K562 (cell line): ENCODE data around the gene PLPPR1.

Experiments used
- ZFP1 ChIP-seq: fragments of 450-650 bp; formaldehyde crosslinking; IDR thresholded peaks from 2 replicates; pipeline ENCODE4 v1.4.0; 2020; ENCODE audit warnings: mild to moderate bottlenecking, mixed read lengths
- TF ChIP-seq, protein P1 (sequence below): sonication (generic); formaldehyde crosslinking; IDR thresholded peaks from 2 replicates; pipeline ENCODE4 v1.8.0; 2023; ENCODE audit warnings: mild to moderate bottlenecking, missing genetic modification reagents
- TF ChIP-seq, protein P2 (sequence below), 3 experiments: IDR thresholded peaks in 2 of 3; conservative IDR thresholded peaks in 1 of 3; 2 replicates each; pipeline ENCODE4 v1.5.1; 2011 to 2012; ENCODE audit warnings: low read length in 3 of 3, mild to moderate bottlenecking in 3 of 3, control low read depth in 2 of 3, improper control_type of control experiment in 1 of 3, inconsistent platforms in 1 of 3, low read depth in 1 of 3, mixed read lengths in 1 of 3, moderate library complexity in 1 of 3; ENCODE audit not compliant: insufficient read depth in 2 of 3

DNA sequence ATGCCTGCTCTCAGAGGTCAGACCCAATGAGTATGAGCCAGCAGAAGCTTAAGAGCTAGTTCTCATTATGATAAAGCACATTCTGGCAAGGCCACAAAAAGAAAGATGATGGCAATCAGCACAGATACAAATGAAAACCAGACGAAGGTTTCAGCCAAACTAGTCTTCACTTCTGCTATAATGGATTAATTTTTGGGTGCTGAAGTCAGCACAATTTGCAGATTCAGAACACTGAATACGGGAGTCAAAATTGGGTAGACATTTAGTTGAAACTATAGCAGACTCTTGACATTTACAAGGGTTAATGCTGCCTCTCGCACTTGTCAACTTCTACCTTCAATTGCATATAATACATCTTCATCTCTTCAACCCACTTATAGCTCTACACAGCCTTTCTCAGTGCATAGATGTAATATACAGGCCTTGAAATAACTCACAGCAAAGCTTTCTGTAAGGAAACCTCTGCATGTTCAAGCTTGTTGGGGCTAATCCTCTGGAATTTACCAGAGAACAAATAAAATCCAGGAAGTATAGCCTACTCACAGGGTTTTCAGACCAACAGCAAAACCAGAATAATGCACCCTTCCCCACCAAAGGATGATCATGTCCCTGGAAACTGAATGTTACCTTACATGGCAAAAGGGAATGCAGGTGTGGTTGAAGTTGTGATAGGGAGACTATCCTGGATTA, 279.1 kb downstream of the PLPPR1 start:
- TF ChIP-seq, protein P1, sequence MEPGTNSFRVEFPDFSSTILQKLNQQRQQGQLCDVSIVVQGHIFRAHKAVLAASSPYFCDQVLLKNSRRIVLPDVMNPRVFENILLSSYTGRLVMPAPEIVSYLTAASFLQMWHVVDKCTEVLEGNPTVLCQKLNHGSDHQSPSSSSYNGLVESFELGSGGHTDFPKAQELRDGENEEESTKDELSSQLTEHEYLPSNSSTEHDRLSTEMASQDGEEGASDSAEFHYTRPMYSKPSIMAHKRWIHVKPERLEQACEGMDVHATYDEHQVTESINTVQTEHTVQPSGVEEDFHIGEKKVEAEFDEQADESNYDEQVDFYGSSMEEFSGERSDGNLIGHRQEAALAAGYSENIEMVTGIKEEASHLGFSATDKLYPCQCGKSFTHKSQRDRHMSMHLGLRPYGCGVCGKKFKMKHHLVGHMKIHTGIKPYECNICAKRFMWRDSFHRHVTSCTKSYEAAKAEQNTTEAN (CRISPR knock-in tag): no peak
- TF ChIP-seq ZFP1: no peak
- TF ChIP-seq, protein P2, sequence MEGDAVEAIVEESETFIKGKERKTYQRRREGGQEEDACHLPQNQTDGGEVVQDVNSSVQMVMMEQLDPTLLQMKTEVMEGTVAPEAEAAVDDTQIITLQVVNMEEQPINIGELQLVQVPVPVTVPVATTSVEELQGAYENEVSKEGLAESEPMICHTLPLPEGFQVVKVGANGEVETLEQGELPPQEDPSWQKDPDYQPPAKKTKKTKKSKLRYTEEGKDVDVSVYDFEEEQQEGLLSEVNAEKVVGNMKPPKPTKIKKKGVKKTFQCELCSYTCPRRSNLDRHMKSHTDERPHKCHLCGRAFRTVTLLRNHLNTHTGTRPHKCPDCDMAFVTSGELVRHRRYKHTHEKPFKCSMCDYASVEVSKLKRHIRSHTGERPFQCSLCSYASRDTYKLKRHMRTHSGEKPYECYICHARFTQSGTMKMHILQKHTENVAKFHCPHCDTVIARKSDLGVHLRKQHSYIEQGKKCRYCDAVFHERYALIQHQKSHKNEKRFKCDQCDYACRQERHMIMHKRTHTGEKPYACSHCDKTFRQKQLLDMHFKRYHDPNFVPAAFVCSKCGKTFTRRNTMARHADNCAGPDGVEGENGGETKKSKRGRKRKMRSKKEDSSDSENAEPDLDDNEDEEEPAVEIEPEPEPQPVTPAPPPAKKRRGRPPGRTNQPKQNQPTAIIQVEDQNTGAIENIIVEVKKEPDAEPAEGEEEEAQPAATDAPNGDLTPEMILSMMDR (IDR thresholded peaks at IDR 0.05 in 2 of 3, conservative IDR thresholded peaks at IDR 0.05 in 1 of 3; ENCODE audit: insufficient read depth in 2 of 3, low read depth in 1 of 3, low read length in 3 of 3): no peak
